Measurements from ENCODE around the gene MRPS7. TPM values are rescaled to one million over a fixed set of nuclear protein-coding genes. Genes with fewer than 3 reads are reported as not detected.
"Not testable (repeated sequence)": the region's sequence is repeated elsewhere in the genome, so short reads cannot be mapped to it uniquely, and the experiment has no call there.

Gene MRPS7
- total RNA-seq, 1 donor from 2014 or later, result 83.5 TPM

DNA sequence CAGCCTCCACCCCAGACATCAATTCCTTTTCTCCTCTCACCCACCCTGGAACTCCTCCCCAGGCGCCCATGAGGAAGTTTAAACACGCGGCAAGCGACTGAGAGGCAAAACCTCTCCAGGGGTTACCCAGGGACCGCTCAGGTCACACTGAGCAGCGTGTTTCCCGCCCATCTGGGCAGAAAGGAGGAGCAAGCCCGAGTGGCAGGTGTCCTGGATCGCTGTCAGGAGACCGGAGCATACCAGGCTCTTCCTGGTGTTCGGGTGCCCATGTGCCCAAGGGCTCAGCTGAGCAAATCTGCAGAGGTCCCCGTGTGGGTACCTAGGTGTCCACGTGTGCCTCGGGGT lies 27.1 kb downstream of the MRPS7 start:
- Histone ChIP-seq H3K36me3 (ENCODE audit: control insufficient read depth, insufficient read depth, low read length) (peaks cover 4% of the 10 kb centered on the region), H3K4me3 (ENCODE audit: low read depth, low read length) (peak overlapping the region; percentile 70), H3K27me3 (ENCODE audit: control insufficient read depth, insufficient read depth, low read length) (no peaks in the 10 kb centered on the region)
- no peak for FAIRE-seq
- TF ChIP-seq, protein P1, sequence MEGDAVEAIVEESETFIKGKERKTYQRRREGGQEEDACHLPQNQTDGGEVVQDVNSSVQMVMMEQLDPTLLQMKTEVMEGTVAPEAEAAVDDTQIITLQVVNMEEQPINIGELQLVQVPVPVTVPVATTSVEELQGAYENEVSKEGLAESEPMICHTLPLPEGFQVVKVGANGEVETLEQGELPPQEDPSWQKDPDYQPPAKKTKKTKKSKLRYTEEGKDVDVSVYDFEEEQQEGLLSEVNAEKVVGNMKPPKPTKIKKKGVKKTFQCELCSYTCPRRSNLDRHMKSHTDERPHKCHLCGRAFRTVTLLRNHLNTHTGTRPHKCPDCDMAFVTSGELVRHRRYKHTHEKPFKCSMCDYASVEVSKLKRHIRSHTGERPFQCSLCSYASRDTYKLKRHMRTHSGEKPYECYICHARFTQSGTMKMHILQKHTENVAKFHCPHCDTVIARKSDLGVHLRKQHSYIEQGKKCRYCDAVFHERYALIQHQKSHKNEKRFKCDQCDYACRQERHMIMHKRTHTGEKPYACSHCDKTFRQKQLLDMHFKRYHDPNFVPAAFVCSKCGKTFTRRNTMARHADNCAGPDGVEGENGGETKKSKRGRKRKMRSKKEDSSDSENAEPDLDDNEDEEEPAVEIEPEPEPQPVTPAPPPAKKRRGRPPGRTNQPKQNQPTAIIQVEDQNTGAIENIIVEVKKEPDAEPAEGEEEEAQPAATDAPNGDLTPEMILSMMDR (IDR thresholded peaks at IDR 0.05; ENCODE audit: insufficient read depth, low read length, severe bottlenecking), result no peak
- DNase-seq (ENCODE audit: low read depth), result peak; percentile 20

DNA sequence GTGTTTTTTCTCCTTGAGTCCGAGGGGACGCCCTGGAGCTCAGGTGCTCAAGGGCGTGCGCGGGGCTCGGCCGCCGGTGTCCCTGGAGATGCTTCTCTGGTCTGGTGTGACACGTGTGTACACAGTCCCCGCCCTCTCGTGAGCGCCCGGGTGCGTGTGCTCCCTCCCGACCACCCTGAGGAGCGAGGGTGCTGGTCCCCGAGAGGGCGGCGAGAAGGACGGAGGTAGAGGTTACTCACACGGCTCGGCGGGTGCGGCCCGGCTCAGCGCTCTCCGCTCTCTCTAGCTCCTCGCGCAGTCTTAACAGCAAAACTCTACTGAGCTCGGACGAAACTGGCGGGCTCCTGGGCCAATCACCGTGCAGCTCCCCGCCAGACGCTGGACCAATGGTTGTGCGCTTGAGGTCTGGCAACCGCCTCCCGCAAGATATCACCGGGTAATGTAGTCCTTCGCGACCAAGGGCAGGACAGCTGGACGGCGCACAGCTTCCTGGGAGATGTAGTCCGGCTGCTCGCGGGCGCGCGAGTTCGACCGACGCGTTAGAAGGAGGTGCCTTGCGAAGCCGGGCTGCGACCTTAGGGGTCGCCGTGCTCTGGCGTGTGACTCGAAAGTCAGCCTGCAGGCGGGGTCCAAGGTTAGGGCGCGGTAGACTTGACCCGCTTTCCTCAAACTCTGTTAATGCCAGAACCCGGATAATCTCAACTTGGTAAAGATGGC lies 27.6 kb downstream of the MRPS7 start, which contains the start of gene SLC25A19:
TSS of gene SLC25A19 (minus strand) at position 319 of the 717 bp plus-strand sequence. CDS start 2,669 bp downstream, outside the sequence.
- peak within 1 kb of the TSS; percentile 70 for H3K4me3 ChIP-seq (ENCODE audit: low read depth, low read length)
- FAIRE-seq (no peak), DNase-seq (ENCODE audit: low read depth) (peak; percentile 98)
- TF ChIP-seq, protein P1 (IDR thresholded peaks at IDR 0.05; ENCODE audit: insufficient read depth, low read length, severe bottlenecking), result peak; percentile 12
- H3K27me3 ChIP-seq (ENCODE audit: control insufficient read depth, insufficient read depth, low read length), result no peaks in the 10 kb centered on the region
- H3K36me3 ChIP-seq (ENCODE audit: control insufficient read depth, insufficient read depth, low read length), result peaks cover 4% of the 10 kb centered on the region

DNA sequence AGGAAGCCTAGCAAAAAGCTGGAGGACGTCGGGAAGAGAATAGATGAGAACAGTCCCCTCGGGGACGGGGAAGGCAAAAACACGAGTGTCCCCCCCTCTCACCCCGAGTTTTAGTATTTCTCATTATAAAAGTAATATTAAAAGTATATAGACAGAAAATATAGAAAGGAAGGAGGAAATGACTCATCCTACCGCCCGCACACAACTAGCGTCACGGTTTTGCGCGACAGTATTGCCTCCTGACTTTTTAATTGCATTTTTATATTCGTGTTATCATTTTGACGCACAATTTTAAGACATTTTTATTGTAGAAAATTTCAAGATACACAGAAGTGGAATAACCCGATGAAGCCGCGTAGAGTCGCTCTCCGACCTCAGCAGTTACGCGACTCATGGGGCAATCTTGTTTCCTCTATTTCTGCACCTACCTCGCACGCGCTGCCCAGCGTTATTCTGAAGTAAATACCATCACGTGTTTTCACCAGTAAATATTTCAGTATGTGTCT lies 28.2 kb downstream of the MRPS7 start:
- TF ChIP-seq, protein P1 (IDR thresholded peaks at IDR 0.05; ENCODE audit: insufficient read depth, low read length, severe bottlenecking), result no peak
- peaks cover 4% of the 10 kb centered on the region for H3K36me3 ChIP-seq (ENCODE audit: control insufficient read depth, insufficient read depth, low read length)
- no peak for FAIRE-seq
- peak overlapping the region; percentile 70 for H3K4me3 ChIP-seq (ENCODE audit: low read depth, low read length)
- peak; percentile 34 for DNase-seq (ENCODE audit: low read depth)
- H3K27me3 ChIP-seq (ENCODE audit: control insufficient read depth, insufficient read depth, low read length), result no peaks in the 10 kb centered on the region

DNA sequence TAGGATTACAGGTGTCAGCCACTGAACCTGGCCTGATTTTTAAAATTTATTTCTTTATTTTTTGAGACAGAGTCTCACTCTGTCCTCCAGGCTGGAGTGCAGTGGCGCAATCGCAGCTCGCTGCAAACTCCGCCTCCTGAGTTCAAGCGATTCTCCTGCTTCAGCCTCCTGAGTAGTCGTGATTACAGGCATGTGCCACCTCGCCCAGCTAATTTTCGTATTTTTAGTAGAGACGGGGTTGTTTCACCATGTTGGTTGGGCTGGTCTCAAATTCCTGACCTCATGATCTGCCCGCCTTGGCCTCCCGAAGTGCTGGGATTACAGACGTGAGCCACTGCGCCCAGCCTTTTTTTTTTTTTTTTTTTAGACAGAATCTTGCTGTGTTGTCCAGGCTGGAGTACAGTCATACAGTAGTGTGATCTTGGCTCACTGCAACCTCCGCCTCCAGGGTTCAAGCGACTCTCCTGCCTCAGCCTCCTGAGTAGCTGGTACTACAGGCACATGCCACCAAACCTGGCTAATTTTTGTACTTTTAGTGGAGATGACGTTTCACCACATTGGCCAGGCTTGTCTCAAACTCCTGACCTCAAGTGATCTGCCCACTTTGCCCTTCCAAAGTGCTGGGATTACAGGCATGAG lies 31.2 kb downstream of the MRPS7 start:
- not testable (repeated sequence) for H3K36me3 ChIP-seq (ENCODE audit: control insufficient read depth, insufficient read depth, low read length); H3K4me3 ChIP-seq (ENCODE audit: low read depth, low read length); DNase-seq (ENCODE audit: low read depth); FAIRE-seq; H3K27me3 ChIP-seq (ENCODE audit: control insufficient read depth, insufficient read depth, low read length)

DNA sequence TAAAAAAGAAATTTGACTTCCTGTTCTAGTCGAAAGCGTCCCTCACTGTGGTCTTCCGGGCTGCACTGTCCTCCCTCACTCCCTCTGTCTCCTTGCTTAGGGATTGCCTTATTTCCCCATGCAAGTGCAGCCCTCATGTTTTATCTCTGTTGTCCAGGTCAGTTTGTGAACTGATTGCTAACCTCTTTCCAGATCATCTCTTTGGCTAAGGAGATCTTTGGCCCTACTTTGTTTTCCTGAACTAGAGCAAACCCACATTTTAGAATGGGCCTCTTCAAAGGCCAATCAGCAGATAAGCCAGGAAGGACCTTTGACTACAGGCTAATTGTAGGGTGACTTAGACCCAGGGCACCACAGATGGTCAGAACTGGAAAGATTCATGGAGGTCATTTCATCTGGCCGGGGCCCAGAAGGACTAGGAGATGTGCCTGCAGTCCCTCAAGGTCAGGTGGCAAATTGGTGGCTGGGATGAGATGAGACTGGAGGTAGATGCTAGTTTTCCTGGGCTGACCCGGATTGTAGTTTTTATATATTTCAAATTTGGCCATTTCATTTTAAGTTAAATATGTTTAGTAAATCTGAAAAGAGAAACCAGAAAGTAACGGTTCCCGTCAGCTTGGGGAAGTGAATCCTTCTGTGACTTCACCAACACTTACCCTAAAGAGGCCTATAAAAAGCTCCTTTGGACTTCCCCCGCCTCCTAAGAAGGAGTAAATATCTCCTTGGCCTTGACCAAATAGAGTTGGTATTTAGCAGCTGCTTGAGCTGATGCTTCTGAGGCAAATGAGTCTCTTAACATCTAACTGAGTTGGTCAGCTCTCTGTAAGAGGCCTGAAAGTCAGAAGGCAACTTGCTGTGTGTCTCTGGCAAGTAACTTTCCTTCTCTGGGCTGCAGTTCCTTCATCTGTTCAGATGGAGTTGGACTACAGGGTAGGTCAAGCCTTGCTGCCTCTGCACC lies 33.8 kb downstream of the MRPS7 start:
- no peak for FAIRE-seq
- TF ChIP-seq, protein P1 (IDR thresholded peaks at IDR 0.05; ENCODE audit: insufficient read depth, low read length, severe bottlenecking), result no peak
- H3K27me3 ChIP-seq (ENCODE audit: control insufficient read depth, insufficient read depth, low read length), result no peaks in the 10 kb centered on the region
- DNase-seq (ENCODE audit: low read depth), result no peak
- no peak overlapping the region for H3K4me3 ChIP-seq (ENCODE audit: low read depth, low read length)
- H3K36me3 ChIP-seq (ENCODE audit: control insufficient read depth, insufficient read depth, low read length), result no peaks in the 10 kb centered on the region
